Thyroid gland (tissue), 4 donors: ENCODE data around the gene ETNK2. TPM values are rescaled to one million over a fixed set of nuclear protein-coding genes. Genes with fewer than 3 reads are reported as not detected.
A peak's percentile ranks its signal among the peaks of the same experiment; 100 is the strongest.

Source experiments
- DNase-seq, 2 donors: peaks; one replicate each; pipeline ENCODE4 v3.0.0-alpha.2; 2019
- H3K27ac ChIP-seq, 3 donors: fragments of 200-600 bp; sonication (generic); 1 replicate in 2 of 3; 2 replicates in 1 of 3; pipeline ENCODE4 v1.5.1; 2016 to 2019; ENCODE audit warnings: mild to moderate bottlenecking in 1 of 3, moderate library complexity in 1 of 3
- H3K27me3 ChIP-seq: fragments of 200-600 bp; sonication (generic); one replicate; pipeline ENCODE4 v1.5.1; 2019
- H3K36me3 ChIP-seq, 2 donors: fragments of 200-600 bp; sonication (generic); one replicate each; pipeline ENCODE4 v1.5.1; 2016 to 2019
- H3K4me1 ChIP-seq, 2 donors: fragments of 200-600 bp; sonication (generic); one replicate each; pipeline ENCODE4 v1.5.1; 2017 to 2019
- H3K4me3 ChIP-seq, 3 donors: fragments of 200-600 bp; sonication (generic); replicated peaks in 1 of 3; 1 replicate in 2 of 3; 2 replicates in 1 of 3; pipeline ENCODE4 v1.5.1; 2016; ENCODE audit warnings: mild to moderate bottlenecking in 1 of 3
- H3K9me3 ChIP-seq: fragments of 200-600 bp; sonication (generic); one replicate; pipeline ENCODE4 v1.5.1; 2017
- POLR2A ChIP-seq, 2 donors: fragments of 450-650 bp; IDR thresholded peaks; one replicate each; pipeline ENCODE4 v1.6.1; 2017; ENCODE audit warnings: antibody characterized with exemption in 2 of 2, mild to moderate bottlenecking in 2 of 2, moderate library complexity in 1 of 2
- WGBS, 2 donors: methylation state at CpG; one replicate each; pipeline ENCODE4 v1.1.5; 2017; 5-methylcytosine and 5-hydroxymethylcytosine counted together
- intact Hi-C: fragments of 100-400 bp; cut with DNase I; formaldehyde crosslinking; loops from one replicate; pipeline ENCODE4 v1.15.1; 2023
- total RNA-seq, 4 donors: library from RNA; depleted of rRNA; stranded (reverse); fragments of >200 nt; gene quantifications; one replicate each; pipeline ENCODE4 v1.2.3, GENCODE V29; 2016
- TF ChIP-seq, protein P1 (sequence below), 6 experiments: fragments of 200-600 bp in 3 of 6; fragments of 450-650 bp in 3 of 6; sonication (generic) in 3 of 6; IDR thresholded peaks; one replicate each; pipeline ENCODE4 v1.5.1; 2016 to 2019; ENCODE audit warnings: antibody characterized with exemption in 6 of 6, mild to moderate bottlenecking in 2 of 6, inconsistent platforms in 1 of 6, moderate library complexity in 1 of 6

The ETNK2 gene
- total RNA-seq, 4 donors from 2014 or later, result 16.1 to 22.5 (median 21.0) TPM

DNA sequence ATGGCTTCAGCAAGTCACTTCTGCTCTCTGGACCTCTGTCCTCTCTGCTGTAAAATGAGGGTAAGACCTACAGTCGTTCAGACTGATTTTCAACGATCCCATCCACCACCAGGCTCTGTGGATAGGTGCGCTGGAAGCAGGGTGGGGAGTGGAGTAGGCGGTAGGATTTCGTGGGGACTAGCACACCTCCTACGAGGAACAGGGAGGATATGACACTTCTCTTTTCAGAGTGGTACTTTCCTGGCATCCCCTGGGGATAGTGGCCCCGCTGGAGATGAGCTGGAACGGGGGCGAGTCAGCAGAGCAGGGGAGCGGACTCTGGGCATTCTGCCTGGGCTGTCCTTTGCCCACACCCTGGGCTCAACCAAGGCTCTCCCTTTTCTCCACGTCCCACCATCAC is 17.7 kb downstream of the ETNK2 start:
- WGBS, 2 donors, result 78 to 83% methylated on average over 11 of the region's 11 CpGs
- DNase-seq, result no peak
- H3K27me3 ChIP-seq, result no peaks in the 10 kb centered on the region
- no peaks in the 10 kb centered on the region for H3K9me3 ChIP-seq
- no peak overlapping the region for H3K4me3 ChIP-seq
- no peak overlapping the region for H3K27ac ChIP-seq
- H3K4me1 ChIP-seq, result peaks cover 24% of the 10 kb centered on the region in 2 donors
- intact Hi-C loops, result no loop called here
- H3K36me3 ChIP-seq, result peaks cover 0 to 5% of the 10 kb centered on the region in 2 donors
- TF ChIP-seq, protein P1, sequence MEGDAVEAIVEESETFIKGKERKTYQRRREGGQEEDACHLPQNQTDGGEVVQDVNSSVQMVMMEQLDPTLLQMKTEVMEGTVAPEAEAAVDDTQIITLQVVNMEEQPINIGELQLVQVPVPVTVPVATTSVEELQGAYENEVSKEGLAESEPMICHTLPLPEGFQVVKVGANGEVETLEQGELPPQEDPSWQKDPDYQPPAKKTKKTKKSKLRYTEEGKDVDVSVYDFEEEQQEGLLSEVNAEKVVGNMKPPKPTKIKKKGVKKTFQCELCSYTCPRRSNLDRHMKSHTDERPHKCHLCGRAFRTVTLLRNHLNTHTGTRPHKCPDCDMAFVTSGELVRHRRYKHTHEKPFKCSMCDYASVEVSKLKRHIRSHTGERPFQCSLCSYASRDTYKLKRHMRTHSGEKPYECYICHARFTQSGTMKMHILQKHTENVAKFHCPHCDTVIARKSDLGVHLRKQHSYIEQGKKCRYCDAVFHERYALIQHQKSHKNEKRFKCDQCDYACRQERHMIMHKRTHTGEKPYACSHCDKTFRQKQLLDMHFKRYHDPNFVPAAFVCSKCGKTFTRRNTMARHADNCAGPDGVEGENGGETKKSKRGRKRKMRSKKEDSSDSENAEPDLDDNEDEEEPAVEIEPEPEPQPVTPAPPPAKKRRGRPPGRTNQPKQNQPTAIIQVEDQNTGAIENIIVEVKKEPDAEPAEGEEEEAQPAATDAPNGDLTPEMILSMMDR (IDR thresholded peaks at IDR 0.05), result no peak
- TF ChIP-seq POLR2A (IDR thresholded peaks at IDR 0.05), result no peak

DNA sequence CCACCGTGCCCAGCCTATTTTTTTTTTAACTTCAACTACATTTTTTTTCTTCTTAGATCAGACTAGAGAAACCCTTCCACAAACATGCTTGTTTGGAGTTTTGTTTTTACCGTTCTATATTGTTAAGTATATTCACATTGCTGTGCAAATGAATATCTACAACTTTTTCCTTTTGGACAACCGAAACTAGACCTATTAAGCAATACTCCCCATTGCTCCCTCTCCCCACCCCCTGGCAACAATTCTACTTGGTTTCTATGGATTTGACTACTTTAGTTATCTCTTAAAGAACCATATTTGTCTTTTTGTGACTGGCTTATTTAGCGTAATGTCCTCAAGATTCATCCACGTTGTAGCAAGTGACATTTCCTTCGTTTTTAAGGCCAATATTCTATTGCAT is 19.1 kb downstream of the ETNK2 start:
- no peak for TF ChIP-seq POLR2A (IDR thresholded peaks at IDR 0.05)
- Histone ChIP-seq H3K27ac (no peak overlapping the region), H3K36me3 (peaks cover 0 to 5% of the 10 kb centered on the region in 2 donors), H3K27me3 (no peaks in the 10 kb centered on the region), H3K4me1 (peaks cover 29 to 32% of the 10 kb centered on the region in 2 donors), H3K4me3 (no peak overlapping the region), H3K9me3 (no peaks in the 10 kb centered on the region)
- WGBS, 2 donors, result 87 to 90% methylated on average over 6 of the region's 6 CpGs
- intact Hi-C loops, result no loop called here
- DNase-seq, result no peak

DNA sequence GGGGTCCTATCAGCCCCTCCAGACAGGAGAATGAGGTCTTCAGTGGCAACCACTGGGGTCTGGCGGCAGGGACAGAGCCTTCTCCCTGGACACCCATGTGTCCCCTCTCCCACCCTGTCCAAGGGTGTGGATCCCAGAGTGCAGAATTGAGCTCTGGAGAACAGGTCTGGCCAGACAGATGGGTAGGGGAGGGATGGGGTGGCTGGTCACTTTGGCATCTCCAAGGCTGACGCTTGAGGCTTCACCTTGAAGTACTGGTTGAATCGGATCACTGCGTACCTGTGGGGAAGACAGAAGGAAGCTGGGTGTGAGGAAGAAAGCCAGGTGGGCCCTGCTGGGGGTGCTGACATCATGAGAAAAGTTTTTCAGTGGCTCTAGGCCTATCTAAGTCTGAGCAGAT is 19.9 kb downstream of the ETNK2 start:
- Histone ChIP-seq H3K4me1 (peaks cover 34 to 37% of the 10 kb centered on the region in 2 donors), H3K9me3 (no peaks in the 10 kb centered on the region), H3K4me3 (no peak overlapping the region), H3K27ac (peak overlapping the region in 1 of 3 donors; percentile 68), H3K36me3 (peaks cover 0 to 5% of the 10 kb centered on the region in 2 donors), H3K27me3 (no peaks in the 10 kb centered on the region)
- WGBS, 2 donors, result 90 to 97% methylated on average over 3 of the region's 4 CpGs
- no peak for TF ChIP-seq POLR2A (IDR thresholded peaks at IDR 0.05)
- no peak for DNase-seq
- intact Hi-C loops, result no loop called here

DNA sequence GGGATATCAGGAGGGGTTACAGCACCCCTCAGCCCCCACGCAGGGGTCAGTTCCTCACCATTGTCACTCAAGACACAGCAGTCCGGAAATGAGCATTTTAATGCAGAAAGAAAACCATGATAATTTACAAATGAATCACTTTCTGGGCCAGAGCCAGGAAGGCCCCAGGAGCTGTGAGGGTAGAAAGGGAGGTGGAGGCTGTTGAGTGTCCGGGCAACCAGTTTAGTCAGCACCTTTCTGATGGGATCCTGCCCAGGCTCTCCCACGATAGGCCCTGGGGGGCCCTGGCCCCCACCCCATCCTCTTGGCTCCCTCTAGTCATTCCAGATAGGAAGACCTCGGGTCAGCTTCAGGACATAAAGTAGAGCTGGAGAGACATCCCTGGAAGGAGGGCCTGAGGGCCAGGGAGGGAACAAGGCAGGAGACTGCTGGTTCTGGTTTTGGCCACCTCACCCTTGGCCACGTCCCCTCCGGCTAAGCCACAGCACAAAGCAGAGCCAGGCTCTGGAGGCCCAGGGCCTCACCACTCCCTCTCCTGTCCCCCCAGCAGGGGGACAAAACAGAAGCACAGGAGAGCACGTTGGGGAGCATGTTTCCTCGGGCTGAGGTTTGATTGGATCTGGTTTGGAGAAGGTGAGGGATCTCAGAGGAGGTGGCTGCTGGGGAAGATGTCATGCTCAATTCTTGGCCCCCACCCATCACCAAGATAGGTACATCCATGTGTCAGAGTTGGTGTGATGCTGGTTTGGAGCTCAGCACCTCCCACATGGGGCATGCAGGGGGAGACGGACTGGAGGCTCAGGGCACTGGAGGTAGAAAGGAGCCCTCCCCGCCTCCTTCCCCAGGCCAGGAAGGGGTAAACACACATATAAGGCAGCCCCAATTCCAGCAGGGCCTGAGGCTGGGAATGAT is 20.6 kb downstream of the ETNK2 start:
- no peaks in the 10 kb centered on the region for H3K9me3 ChIP-seq
- intact Hi-C loops, result no loop called here
- H3K4me1 ChIP-seq, result peaks cover 38 to 40% of the 10 kb centered on the region in 2 donors
- no peak for TF ChIP-seq POLR2A (IDR thresholded peaks at IDR 0.05)
- TF ChIP-seq, protein P1 (IDR thresholded peaks at IDR 0.05), result no peak
- peaks cover 0 to 6% of the 10 kb centered on the region in 2 donors for H3K36me3 ChIP-seq
- H3K4me3 ChIP-seq, result no peak overlapping the region
- H3K27ac ChIP-seq, result peak overlapping the region; percentile 68 to 87 (median 77)
- H3K27me3 ChIP-seq, result no peaks in the 10 kb centered on the region
- WGBS, 2 donors, result 58 to 64% methylated on average over 11 of the region's 11 CpGs
- peak; percentile 38 to 43 for DNase-seq

DNA sequence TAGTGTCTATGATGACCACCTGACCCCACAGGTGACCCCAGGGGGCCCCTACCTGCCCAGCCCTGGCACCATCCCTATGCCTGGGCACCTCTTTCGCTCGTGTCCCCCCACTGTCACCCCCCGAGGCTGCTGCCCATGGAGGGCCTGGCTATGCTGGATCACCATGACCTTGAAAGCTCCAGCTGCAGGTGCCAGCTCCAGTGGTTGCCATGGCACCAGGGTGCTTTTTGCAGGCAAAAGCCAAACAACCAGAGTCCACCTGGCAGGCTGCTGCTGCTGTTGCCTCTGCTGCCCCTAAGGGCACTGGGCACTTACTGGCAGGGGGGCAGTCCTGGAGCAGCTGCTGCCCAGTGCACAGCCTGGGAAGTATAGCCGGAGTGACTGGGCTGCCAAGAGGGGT is 21.7 kb downstream of the ETNK2 start:
- peak in 1 of 2 donors; percentile 24 for TF ChIP-seq POLR2A (IDR thresholded peaks at IDR 0.05)
- TF ChIP-seq, protein P1 (IDR thresholded peaks at IDR 0.05), result peak in 2 of 6 experiments; percentile 17 to 29
- peak; percentile 96 to 97 for DNase-seq
- Histone ChIP-seq H3K27ac (peak overlapping the region; percentile 68 to 95 (median 87)), H3K4me3 (no peak overlapping the region), H3K9me3 (no peaks in the 10 kb centered on the region), H3K4me1 (peaks cover 38 to 40% of the 10 kb centered on the region in 2 donors), H3K27me3 (no peaks in the 10 kb centered on the region), H3K36me3 (peaks cover 1 to 17% of the 10 kb centered on the region in 2 donors)
- 38 to 44% methylated on average over 3 of the region's 4 CpGs for WGBS, 2 donors
- intact Hi-C loops, result no loop called here
